GF-D8 (cell line): ENCODE results near the gene SPDYE3.
"Not testable (repeated sequence)": the region's sequence is repeated elsewhere in the genome, so short reads cannot be mapped to it uniquely, and the experiment has no call there.

Experiments
- DNase-seq: peaks from one replicate; lab custom pipeline; 2025; lab: John Stamatoyannopoulos, UW

Gene SPDYE3, protein sequence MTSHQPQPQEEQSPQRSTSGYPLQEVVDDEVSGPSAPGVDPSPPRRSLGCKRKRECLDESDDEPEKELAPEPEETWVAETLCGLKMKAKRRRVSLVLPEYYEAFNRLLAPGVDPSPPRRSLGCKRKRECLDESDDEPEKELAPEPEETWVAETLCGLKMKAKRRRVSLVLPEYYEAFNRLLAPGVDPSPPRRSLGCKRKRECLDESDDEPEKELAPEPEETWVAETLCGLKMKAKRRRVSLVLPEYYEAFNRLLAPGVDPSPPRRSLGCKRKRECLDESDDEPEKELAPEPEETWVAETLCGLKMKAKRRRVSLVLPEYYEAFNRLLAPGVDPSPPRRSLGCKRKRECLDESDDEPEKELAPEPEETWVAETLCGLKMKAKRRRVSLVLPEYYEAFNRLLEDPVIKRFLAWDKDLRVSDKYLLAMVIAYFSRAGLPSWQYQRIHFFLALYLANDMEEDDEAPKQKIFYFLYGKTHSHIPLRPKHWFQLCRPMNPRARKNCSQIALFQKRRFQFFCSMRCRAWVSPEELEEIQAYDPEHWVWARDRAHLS

GRCh38 chr7:100307402-100307801 lies at the start of gene SPDYE3:
Gene SPDYE3, plus strand, starts transcription at chr7:100307702. Its CDS starts 184 bp downstream, at chr7:100307886.
- not testable (repeated sequence) for DNase-seq

- not testable (repeated sequence) for DNase-seq
Measured at GRCh38 chr7:100259984-100260383, 47.5 kb upstream of the SPDYE3 start.

GRCh38 chr7:100262896-100263295 lies 44.6 kb upstream of the SPDYE3 start:
- not testable (repeated sequence) for DNase-seq

DNA sequence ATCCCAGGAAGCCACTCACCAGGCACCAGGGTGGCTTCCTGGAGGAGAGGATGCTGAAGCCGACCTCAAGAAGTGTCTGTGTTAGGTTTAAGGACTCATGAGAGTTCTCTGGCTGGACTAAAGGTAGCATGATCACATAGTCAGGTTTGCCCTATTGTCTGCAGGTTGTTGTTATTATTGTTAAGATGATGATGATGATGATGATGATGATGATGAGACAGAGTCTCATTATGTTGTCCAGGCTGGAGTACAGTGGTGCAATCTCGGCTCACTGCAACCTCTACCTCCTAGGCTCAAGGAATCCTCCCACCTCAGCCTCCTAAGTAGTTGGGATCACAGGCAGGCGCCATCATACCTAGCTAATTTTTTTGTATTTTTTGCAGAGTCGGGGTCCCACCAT lies 43.3 kb upstream of the SPDYE3 start:
- DNase-seq = not testable (repeated sequence)

DNA sequence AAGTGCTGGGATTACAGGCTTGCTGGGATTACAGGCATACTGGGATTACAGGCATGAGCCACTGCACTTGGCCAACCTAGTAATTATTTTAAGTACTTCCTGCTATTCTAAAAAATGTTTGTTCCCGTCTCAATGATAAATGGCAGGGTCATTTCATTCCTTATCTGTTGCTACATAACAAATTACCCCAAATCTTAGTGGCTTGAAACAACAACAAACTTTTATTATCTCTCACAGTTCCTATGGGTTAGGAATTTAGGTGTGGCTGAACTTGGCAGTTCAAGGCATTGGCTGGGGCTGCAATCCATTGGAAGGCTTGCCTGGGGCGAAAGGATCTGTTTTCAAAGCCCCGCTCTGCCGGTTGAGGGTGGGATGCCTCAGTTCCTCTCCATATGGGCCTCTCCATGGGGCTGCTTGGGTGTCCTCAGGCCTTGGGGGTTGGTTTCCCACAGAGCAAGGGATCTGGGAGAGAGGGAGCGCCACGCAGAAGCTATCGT lies 42.8 kb upstream of the SPDYE3 start:
- not testable (repeated sequence) for DNase-seq

- DNase-seq = not testable (repeated sequence)
Measured at GRCh38 chr7:100265851-100266250, 41.7 kb upstream of the SPDYE3 start.

- DNase-seq = no peak
Measured at GRCh38 chr7:100266576-100267354, 40.7 kb upstream of the SPDYE3 start.

DNA sequence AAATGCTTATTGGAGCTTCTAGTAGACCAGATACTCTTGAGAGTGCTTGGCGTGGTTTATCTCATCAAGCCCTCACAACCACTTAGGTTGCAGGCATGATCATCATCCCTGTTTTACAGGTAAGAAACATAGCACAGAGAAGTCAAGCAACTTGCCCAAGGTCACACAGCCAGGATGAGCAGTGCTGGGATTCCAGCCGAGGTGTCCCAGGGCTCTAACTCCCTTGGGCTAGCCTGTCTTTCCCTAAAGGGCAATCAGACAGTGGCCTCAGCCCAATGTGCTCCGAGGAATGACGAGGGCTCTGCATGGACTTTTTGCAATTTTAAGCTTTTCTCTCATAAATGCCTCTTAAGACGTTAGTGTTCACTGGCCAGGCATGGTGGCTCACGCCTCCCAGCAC lies 39.9 kb upstream of the SPDYE3 start:
- no peak for DNase-seq

DNA sequence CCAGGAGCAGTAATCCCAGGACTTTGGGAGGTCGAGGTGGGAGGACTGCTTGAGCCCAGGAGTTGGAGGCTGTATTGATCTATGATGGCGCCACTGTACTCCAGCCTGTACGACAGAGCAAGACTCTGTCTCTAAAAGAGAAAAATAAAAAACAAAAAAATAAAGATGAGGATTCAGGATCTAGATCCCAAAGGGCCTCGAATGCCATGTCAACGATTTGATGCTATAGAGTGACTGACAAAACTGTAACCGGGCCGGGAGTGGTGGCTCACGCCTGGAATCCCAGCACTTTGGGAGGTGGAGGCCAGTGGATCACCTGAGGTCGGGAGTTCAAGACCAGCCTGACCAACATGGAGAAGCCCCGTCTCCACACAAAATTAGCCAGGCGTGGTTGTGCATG lies 38.6 kb upstream of the SPDYE3 start:
- DNase-seq = not testable (repeated sequence)

- DNase-seq = not testable (repeated sequence)
Measured at GRCh38 chr7:100269306-100270045, 38.0 kb upstream of the SPDYE3 start.

DNA sequence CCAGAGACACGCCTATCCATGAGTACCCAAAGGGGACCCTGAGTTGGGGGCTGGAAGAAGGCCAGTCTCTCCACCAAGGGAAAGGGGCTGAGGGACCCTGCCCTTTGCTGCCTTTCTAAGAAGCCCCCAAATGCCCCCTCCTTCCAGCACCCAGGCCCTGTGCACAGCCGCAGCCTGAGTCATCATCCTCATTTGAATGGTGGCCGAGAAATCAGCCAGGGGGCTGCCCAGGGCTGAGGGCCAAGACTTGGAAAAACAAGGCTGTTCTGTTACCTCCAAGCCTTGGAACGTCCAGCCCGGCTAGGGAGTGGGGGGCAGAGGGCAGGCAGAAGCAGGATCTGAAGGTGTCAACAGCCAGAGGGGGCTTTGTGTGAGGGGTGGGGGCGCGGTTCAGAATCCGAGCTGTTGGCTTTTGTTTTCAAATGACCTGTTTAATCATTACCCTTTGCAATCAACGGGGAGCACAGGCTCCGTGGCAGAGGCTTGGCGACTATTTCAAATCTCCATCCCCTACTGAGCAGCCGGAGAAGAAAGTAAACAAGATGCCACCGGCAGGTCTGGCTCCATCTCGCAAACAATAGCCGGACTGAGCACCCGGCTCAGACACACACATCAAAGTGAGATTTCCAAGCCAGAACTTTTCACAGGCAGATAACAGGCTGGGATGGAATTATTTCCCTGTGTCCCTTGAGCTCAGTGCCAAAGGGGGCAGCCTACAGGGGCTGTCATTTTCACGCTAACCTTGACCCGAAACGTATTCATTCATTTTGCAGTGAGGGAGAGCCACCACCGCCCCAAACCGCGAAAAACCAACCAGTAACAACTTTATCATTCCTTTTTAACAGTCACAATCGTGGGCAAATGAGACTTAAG lies 37.2 kb upstream of the SPDYE3 start:
- DNase-seq = not testable (repeated sequence)

GRCh38 chr7:100270941-100271593 lies 36.4 kb upstream of the SPDYE3 start:
- DNase-seq = not testable (repeated sequence)

DNA sequence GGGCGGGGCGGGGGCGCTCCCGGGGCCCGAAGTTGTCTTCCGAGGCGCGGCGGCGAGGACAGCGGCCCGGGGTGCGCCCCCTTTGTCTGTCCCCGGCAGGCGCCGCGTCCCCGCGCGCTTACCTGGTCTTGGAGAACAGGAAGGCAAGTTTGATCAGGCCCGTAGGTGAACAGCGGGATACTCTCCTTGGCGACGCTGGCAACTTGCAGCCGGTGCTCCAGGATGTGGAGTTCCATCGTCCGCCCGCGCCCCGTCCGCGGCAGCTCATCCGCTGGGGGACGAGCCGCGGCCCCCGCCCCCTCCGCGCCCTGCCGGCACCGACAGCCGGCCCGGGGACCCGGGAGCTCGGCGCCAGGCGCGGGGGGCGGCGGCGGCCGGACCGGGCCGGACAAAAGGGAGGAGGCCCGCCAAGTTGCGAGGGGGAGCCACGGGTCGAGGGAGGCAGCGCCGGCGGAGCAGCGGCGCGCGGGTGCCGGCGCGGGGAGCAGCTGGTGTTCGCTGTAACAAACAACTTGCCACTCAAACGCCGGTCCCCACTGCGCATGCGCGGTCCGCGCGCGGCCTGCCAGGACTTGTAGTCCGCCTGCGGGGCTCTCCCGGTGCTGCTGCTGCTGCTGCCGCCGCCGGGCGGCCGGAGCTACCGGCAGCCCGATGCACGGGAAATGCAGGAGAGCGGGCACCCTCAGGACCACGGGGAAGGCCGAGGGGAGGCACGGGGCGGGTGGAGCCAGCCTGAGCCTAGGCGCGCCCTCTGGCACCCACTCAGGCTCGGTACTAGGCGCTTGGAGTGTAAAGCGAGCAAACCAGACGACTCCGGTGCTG lies 35.6 kb upstream of the SPDYE3 start:
- DNase-seq = peak; percentile 72

GRCh38 chr7:100272538-100272902 lies 35.0 kb upstream of the SPDYE3 start:
- DNase-seq = not testable (repeated sequence)

GRCh38 chr7:100275120-100275519 lies 32.4 kb upstream of the SPDYE3 start:
- no peak for DNase-seq

- DNase-seq = not testable (repeated sequence)
Measured at GRCh38 chr7:100276126-100276525, 31.4 kb upstream of the SPDYE3 start.

DNA sequence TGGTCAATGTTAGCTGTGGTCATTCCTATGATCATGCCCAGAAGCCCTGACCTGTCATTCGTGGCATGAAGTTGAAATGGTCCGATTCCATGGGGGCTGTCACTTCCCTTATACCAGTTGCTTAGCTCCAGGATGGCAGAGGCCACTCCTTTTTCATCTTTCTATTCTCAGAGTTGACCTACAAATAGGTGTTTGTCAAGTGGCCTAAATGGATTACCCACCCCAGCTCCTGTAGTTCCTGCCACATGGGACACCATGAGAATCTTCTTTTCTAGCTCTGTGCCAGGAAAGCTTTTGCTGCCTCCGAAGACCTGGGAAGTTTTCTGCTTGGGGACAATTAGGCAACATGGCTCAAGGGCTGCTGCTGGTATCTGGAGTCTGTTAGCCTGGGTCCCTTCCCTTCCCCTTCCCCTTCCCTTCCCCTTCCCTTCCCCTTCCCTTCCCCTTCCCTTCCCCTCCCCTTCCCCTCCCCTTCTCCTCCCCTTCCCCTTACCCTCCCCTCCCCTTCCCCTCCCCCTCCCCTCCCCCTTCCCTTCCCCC lies 25.4 kb upstream of the SPDYE3 start:
- DNase-seq = not testable (repeated sequence)

DNA sequence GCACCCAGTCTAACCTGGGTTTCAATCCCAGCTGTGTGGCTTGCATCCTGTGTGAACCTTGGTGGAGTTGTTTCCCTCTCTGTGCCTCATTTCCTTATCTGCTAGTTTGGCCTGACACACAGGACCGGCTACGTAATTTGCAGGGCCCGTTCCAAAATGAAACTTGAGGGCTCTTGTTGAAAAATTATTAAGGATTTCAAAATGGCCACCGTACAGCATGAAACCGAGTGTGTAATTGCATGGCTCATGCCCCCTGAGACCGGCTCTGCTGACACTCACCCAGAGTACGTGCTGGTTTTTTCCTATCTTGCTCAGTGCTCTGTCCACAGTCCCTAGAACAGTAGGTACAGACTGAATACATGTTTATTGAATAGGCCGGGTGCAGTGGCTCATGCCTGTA lies 24.4 kb upstream of the SPDYE3 start:
- DNase-seq = not testable (repeated sequence)
